HG02973 (cell line): ENCODE results near the gene SMIM32.

Experiments
- ATAC-seq: cut with Tn5 transposase; IDR thresholded peaks from one replicate; pipeline ENCODE4 v1.9.1; 2021; ENCODE audit warnings: moderate library complexity; ENCODE audit not compliant: unreplicated experiment

The SMIM32 gene

GRCh38 chr5:136192526-136193321 lies at the start of gene SMIM32:
Gene SMIM32, minus strand, starts transcription at chr5:136193162. Its CDS starts 638 bp downstream, at chr5:136192524.
- ATAC-seq = no peak

- ATAC-seq = no peak
These were observed 49.6 kb upstream of the SMIM32 start for GRCh38 chr5:136242611-136243010.

GRCh38 chr5:136242136-136242535 lies 49.2 kb upstream of the SMIM32 start:
- no peak for ATAC-seq

DNA sequence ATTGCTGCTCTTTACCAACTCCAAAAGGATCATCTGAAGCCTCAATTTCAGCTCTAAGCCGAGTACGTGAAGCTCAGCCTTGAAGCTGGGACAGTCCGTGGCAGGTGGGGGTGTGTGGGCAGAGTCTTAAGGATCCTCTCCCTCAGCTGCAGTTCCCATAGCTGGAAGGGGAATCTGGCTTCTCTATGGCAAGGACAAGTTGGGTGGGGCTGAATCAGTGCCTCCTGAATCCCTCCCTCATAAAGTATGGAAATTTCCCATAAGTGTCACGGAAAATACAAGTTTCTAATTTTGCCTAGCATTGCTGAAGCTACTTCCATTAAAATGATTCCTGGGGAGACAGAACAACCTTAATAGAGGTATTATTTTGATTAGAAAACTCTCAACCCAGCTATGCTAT lies 47.9 kb upstream of the SMIM32 start:
- no peak for ATAC-seq

GRCh38 chr5:136236479-136237083 lies 43.6 kb upstream of the SMIM32 start:
- no peak for ATAC-seq

- ATAC-seq = no peak
These were observed 42.4 kb upstream of the SMIM32 start for GRCh38 chr5:136235321-136235720.

DNA sequence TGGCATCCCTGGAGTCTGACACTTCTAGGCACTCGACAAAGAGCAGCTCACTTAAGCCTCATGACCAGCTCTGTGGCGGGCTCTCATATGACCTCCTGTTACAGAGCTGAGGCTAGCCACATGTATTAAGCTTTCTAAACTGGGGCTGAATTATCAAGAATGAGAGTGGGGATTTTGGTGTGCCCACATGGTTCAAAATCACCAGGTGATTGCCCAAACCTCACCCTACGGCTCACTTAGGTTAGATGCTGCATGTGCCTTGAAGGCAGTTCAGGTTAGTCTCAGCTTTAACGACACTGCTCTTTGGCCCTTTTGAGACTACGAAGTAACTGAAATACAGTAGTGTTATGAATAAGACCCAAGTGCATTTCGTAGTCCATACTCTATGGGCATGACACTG lies 39.4 kb upstream of the SMIM32 start:
- peak; percentile 56 for ATAC-seq

- ATAC-seq = no peak
These were observed 37.2 kb upstream of the SMIM32 start for GRCh38 chr5:136230176-136230575.

GRCh38 chr5:136228136-136228757 lies 35.3 kb upstream of the SMIM32 start:
- ATAC-seq = no peak

GRCh38 chr5:136226401-136226800 lies 33.4 kb upstream of the SMIM32 start:
- ATAC-seq = no peak

DNA sequence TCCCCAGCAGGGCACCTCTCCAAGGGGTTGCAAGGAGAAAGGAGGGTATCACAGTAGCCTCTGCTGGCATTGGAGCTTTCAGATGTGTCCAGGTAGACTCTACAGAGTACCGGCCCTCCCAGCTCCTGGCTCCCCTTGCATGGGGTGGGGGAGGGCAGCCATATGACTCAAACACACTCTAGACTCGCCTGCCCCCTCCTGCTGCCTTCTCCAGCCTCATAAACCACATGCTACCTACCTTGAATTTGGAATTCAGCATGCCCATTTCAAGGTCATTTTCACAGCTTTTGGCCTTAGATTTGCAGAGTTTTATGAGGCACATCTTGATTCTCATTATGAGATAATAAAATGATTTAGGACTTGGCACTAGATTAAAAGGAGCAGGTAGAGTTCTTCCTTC lies 32.8 kb upstream of the SMIM32 start:
- no peak for ATAC-seq

GRCh38 chr5:136222580-136223235 lies 29.7 kb upstream of the SMIM32 start:
- ATAC-seq = no peak

GRCh38 chr5:136221340-136221739 lies 28.4 kb upstream of the SMIM32 start:
- no peak for ATAC-seq

GRCh38 chr5:136216230-136216629 lies 23.3 kb upstream of the SMIM32 start:
- ATAC-seq = no peak

GRCh38 chr5:136215812-136216211 lies 22.9 kb upstream of the SMIM32 start:
- no peak for ATAC-seq

GRCh38 chr5:136213919-136214493 lies 21.0 kb upstream of the SMIM32 start:
- ATAC-seq = no peak

DNA sequence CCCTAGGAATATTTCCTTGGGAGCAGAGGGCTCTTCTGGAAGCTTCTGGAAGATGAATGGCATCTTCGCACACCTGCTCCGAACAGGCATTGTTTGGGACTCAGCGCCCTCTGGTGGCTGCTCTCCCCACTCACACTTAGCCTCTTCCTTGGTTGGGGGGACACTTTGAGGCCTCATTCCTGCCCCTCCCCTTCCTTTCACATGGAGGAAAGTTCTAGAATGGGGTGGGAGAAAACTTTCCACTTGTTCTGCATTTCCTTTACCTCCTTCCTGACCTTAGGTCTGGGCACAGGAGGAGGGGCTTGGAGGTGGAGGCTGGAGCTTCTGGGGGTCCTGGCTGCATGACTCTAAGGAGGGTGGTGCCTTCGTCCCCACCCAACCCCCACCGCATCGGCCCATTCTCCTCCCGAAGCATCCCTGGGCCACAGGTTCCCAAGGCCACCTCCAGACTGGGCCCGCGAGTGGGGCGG lies 19.3 kb upstream of the SMIM32 start:
- ATAC-seq = no peak

DNA sequence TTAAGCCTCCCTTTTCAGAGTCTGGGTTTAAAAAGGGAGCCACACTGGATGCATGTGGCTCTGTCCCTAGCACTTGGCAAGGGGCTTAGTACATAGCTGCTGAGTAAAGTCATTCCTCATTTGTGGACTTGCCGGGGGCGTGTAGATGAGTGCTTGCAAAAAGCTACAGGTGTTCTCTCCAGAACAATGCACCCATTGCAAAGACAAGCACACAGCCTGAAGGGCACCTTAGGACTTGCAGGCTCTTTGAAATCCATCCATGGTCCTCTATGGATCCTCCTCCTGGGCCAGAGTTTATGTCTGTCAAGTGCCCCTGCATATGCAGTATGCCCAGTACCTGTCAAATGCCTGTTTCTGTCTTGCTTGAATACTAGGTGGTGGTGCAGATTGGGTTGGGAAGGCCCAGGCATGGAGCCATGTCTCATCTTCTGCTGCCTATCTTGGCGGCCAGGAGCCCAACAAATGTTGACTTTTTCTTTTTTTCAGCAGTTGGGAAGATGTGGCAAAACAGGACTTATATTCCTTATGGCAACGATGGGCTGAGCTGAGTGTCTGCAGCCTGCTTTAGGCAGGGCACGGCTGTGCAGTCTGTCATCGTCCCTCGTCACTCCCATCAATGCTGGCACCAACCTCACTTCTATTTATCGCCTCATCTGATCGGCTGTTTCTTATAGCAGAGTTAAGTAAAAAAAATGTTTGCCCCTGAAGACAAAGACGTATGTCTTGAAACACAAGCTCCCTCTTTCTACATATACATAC lies 18.5 kb upstream of the SMIM32 start:
- no peak for ATAC-seq

DNA sequence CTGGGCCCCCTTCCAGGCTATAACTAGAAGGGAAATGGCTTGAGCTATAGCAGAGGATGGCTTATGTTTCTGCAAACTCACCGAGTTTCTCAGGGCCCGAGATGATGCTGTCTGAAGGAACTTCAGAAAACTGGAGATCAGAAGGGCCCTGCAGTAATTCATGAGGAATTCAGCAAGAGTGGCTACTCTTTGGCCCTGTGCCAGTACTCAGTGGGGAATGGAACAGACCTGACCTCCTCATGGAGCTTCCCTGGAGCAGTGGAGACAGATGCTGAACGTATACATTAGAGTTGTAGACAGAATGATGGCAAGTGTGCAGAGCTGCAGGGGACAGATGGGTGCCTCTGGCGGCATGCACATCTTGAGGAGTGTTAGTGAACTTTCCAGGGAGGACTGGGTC lies 17.3 kb upstream of the SMIM32 start:
- ATAC-seq = no peak

DNA sequence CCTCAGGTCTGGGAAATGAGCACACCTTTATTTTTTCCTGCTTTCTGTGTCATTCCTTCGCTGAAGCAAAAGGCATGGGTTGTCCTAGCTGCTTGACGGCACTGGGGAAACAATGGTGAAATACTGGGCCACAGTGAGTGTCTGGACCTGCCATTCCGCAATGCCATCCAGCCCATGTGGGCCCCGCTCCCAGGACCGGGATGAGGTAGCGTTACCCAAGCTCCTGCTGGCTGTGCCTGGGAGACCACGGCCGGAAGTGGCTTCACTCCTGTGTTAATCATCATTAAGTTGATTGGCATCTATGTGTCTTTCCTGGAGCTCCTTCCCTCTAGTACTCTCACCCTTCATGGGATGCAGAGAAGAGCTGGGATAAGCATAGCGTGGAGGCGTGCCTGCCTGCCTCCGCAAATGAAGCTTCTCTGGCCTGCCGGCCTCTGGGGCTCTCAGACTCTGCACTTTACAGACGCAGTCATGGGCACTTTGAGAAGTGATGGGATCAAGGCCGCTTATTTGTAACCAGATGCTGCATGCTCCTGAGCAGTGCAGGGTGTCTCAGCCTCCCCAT lies 16.5 kb upstream of the SMIM32 start:
- ATAC-seq = no peak
